Measurements from ENCODE around the gene MYCBPAP.
A peak's percentile ranks its signal among the peaks of the same experiment; 100 is the strongest.

Gene MYCBPAP

GRCh38 chr17:50541402-50541715 lies 33.1 kb downstream of the MYCBPAP start:
- peak overlapping the region; percentile 29 to 65 for H3K27ac ChIP-seq
- H3K4me1 ChIP-seq, result peaks cover 7 to 24% (median 14%) of the 10 kb centered on the region in 4 donors
- no peaks in the 10 kb centered on the region for H3K9me3 ChIP-seq
- H3K4me3 ChIP-seq, result peak overlapping the region; percentile 63 to 64
- no peaks in the 10 kb centered on the region for H3K27me3 ChIP-seq
- DNase-seq, result no peak
- no peak for TF ChIP-seq CTCF (IDR thresholded peaks at IDR 0.05)
- peaks cover 0 to 13% (median 0%) of the 10 kb centered on the region in 3 donors for H3K36me3 ChIP-seq
- intact Hi-C loops (cut with DNase I; ENCODE audit: low total_unique reads), result loop anchor here (5.0 kb wide), 1 partner anchor 59 kb away; no protein-coding TSS in a partner anchor

- Histone ChIP-seq H3K36me3 (peaks cover 0 to 7% (median 0%) of the 10 kb centered on the region in 3 donors), H3K27ac (peak overlapping the region; percentile 29 to 65), H3K27me3 (no peaks in the 10 kb centered on the region), H3K9me3 (no peaks in the 10 kb centered on the region), H3K4me1 (peaks cover 7 to 30% (median 17%) of the 10 kb centered on the region in 4 donors), H3K4me3 (peak overlapping the region; percentile 63 to 64)
- intact Hi-C loops (cut with DNase I; ENCODE audit: low total_unique reads), result loop anchor here (5.0 kb wide), 1 partner anchor 60 kb away; no protein-coding TSS in a partner anchor
- TF ChIP-seq CTCF (IDR thresholded peaks at IDR 0.05), result peak in 1 of 2 experiments; percentile 12
- DNase-seq, result peak; percentile 85 to 90
Measured at GRCh38 chr17:50541716-50542688, 33.8 kb downstream of the MYCBPAP start.

- no peaks in the 10 kb centered on the region for H3K9me3 ChIP-seq
- intact Hi-C loops (cut with DNase I; ENCODE audit: low total_unique reads), result loop anchor here (5.0 kb wide), 1 partner anchor 61 kb away; no protein-coding TSS in a partner anchor
- H3K4me1 ChIP-seq, result peaks cover 7 to 41% (median 25%) of the 10 kb centered on the region in 4 donors
- H3K27me3 ChIP-seq, result no peaks in the 10 kb centered on the region
- no peak for DNase-seq
- H3K4me3 ChIP-seq, result peak overlapping the region in 1 of 2 donors; percentile 63
- H3K27ac ChIP-seq, result no peak overlapping the region
- H3K36me3 ChIP-seq, result peaks cover 0 to 5% (median 0%) of the 10 kb centered on the region in 3 donors
- no peak for TF ChIP-seq CTCF (IDR thresholded peaks at IDR 0.05)
Measured at GRCh38 chr17:50542795-50543774, 34.8 kb downstream of the MYCBPAP start.

GRCh38 chr17:50544516-50544915 lies 36.3 kb downstream of the MYCBPAP start:
- intact Hi-C loops (cut with DNase I; ENCODE audit: low total_unique reads), result loop anchor here (5.0 kb wide), 1 partner anchor 62 kb away; no protein-coding TSS in a partner anchor
- Histone ChIP-seq H3K4me3 (no peak overlapping the region), H3K4me1 (peaks cover 7 to 41% (median 25%) of the 10 kb centered on the region in 4 donors), H3K27me3 (no peaks in the 10 kb centered on the region), H3K36me3 (peaks cover 0 to 17% (median 11%) of the 10 kb centered on the region in 3 donors), H3K27ac (no peak overlapping the region), H3K9me3 (no peaks in the 10 kb centered on the region)
- no peak for DNase-seq
- TF ChIP-seq CTCF (IDR thresholded peaks at IDR 0.05), result no peak

GRCh38 chr17:50545311-50545710 lies 37.1 kb downstream of the MYCBPAP start:
- Histone ChIP-seq H3K4me1 (peaks cover 7 to 41% (median 25%) of the 10 kb centered on the region in 4 donors), H3K27me3 (no peaks in the 10 kb centered on the region), H3K27ac (no peak overlapping the region), H3K4me3 (no peak overlapping the region), H3K36me3 (peaks cover 0 to 23% (median 14%) of the 10 kb centered on the region in 3 donors), H3K9me3 (no peaks in the 10 kb centered on the region)
- no peak for DNase-seq
- no peak for TF ChIP-seq CTCF (IDR thresholded peaks at IDR 0.05)
- intact Hi-C loops (cut with DNase I; ENCODE audit: low total_unique reads), result loop anchor here (5.0 kb wide), 2 partner anchors 157 to 297 kb away; no protein-coding TSS in a partner anchor

Measured in tibial artery (tissue), 4 donors.